CD4-positive, alpha-beta T cell treated with Interleukin-12 subunit alpha and Interleukin-12 subunit beta, for 1 hour (primary cell): Measurements from ENCODE around the gene CAMTA1.
"Not testable (repeated sequence)": the region's sequence is repeated elsewhere in the genome, so short reads cannot be mapped to it uniquely, and the experiment has no call there.

ENCODE experiments used
- DNase-seq: peaks from one replicate; pipeline ENCODE4 v3.0.0-alpha.2; 2020

The CAMTA1 gene

GRCh38 chr1:7300893-7301663, 515.8 kb downstream of the CAMTA1 start:
- DNase-seq: no peak

GRCh38 chr1:7301664-7301981, 516.4 kb downstream of the CAMTA1 start:
- DNase-seq: no peak

- no peak for DNase-seq
Observed at GRCh38 chr1:7302126-7302525, 516.9 kb downstream of the CAMTA1 start.

GRCh38 chr1:7302873-7303272, 517.6 kb downstream of the CAMTA1 start:
- DNase-seq: no peak

- no peak for DNase-seq
Observed at GRCh38 chr1:7303554-7304317, 518.5 kb downstream of the CAMTA1 start.

GRCh38 chr1:7313081-7313546, 527.9 kb downstream of the CAMTA1 start:
- DNase-seq: no peak

GRCh38 chr1:7313826-7314225, 528.6 kb downstream of the CAMTA1 start:
- no peak for DNase-seq

- DNase-seq: no peak
Observed at GRCh38 chr1:7315316-7315715, 530.1 kb downstream of the CAMTA1 start.

- no peak for DNase-seq
Observed at GRCh38 chr1:7315946-7316345, 530.7 kb downstream of the CAMTA1 start.

GRCh38 chr1:7317888-7318287, 532.6 kb downstream of the CAMTA1 start:
- no peak for DNase-seq

GRCh38 chr1:7319196-7319595, 533.9 kb downstream of the CAMTA1 start:
- no peak for DNase-seq

- no peak for DNase-seq
Observed at GRCh38 chr1:7320661-7321060, 535.4 kb downstream of the CAMTA1 start.

- DNase-seq: no peak
Observed at GRCh38 chr1:7322283-7322785, 537.1 kb downstream of the CAMTA1 start.

- DNase-seq: no peak
Observed at GRCh38 chr1:7322912-7323311, 537.7 kb downstream of the CAMTA1 start.

GRCh38 chr1:7325254-7325653, 540.0 kb downstream of the CAMTA1 start:
- no peak for DNase-seq

GRCh38 chr1:7326366-7326765, 541.1 kb downstream of the CAMTA1 start:
- no peak for DNase-seq

GRCh38 chr1:7327849-7328248, 542.6 kb downstream of the CAMTA1 start:
- DNase-seq: no peak

GRCh38 chr1:7329868-7330615, 544.8 kb downstream of the CAMTA1 start:
- no peak for DNase-seq

GRCh38 chr1:7330726-7331125, 545.5 kb downstream of the CAMTA1 start:
- not testable (repeated sequence) for DNase-seq

GRCh38 chr1:7331926-7332535, 546.8 kb downstream of the CAMTA1 start:
- no peak for DNase-seq

- DNase-seq: no peak
Observed at GRCh38 chr1:7333094-7333493, 547.8 kb downstream of the CAMTA1 start.

- DNase-seq: no peak
Observed at GRCh38 chr1:7333620-7334019, 548.4 kb downstream of the CAMTA1 start.

- no peak for DNase-seq
Observed at GRCh38 chr1:7334475-7335035, 549.3 kb downstream of the CAMTA1 start.
